H1 (cell line): ENCODE measurements around the gene PLCB3. TPM values are rescaled to one million over a fixed set of nuclear protein-coding genes. Genes with fewer than 3 reads are reported as not detected.

Experiments
- BCL11A ChIP-seq, 2 experiments: IDR thresholded peaks; one replicate each; pipeline ENCODE4 v1.6.1; 2011; ENCODE audit warnings: low read depth in 2 of 2, low read length in 2 of 2, mild to moderate bottlenecking in 2 of 2
- CBX5 ChIP-seq: fragments of 300-800, 300-1000 bp; sonication (generic); IDR thresholded peaks from 2 replicates; pipeline ENCODE4 v1.7.1; 2016; ENCODE audit warnings: antibody characterized with exemption, low read length, low read depth
- CREB1 ChIP-seq: IDR thresholded peaks from 2 replicates; pipeline ENCODE4 v1.6.1; 2012; ENCODE audit warnings: inconsistent platforms
- MAFK ChIP-seq: IDR thresholded peaks from 2 replicates; pipeline ENCODE4 v1.6.1; 2012; ENCODE audit warnings: low read depth, mild to moderate bottlenecking, improper control_type of control experiment, low read length
- POLR2A ChIP-seq, 2 experiments: IDR thresholded peaks; 1 replicate in 1 of 2; 2 replicates in 1 of 2; pipeline ENCODE4 v1.6.1; 2011; ENCODE audit warnings: low read depth in 2 of 2, low read length in 2 of 2, mild to moderate bottlenecking in 2 of 2; ENCODE audit errors: control extremely low read depth in 1 of 2
- SAP30 ChIP-seq: fragments of 300-600 bp; sonication (generic); IDR thresholded peaks from 2 replicates; pipeline ENCODE4 v1.7.1; 2012; ENCODE audit warnings: low read length, moderate library complexity, mild to moderate bottlenecking, inconsistent platforms; ENCODE audit not compliant: insufficient read depth, insufficient replicate concordance
- polyA plus RNA-seq, 7 experiments: library from polyadenylated mRNA; depleted of rRNA in 3 of 7; stranded (reverse) in 5 of 7; unstranded in 2 of 7; fragments of >200 nt in 5 of 7; fragments of 200-250 nt in 2 of 7; gene quantifications; 1 replicate in 5 of 7; 2 replicates in 1 of 7; 4 replicates in 1 of 7; pipeline versions ENCODE4 v1.2.1 to v1.2.3, GENCODE V29; 2011 to 2013; ENCODE audit warnings: missing spikeins in 2 of 7, mixed read lengths in 2 of 7
- total RNA-seq: library from RNA; stranded (reverse); fragmentation: NEBNext Ultra II Directional; extraction: Animal tissue kit (Norgen Biotek cat#: 25700); gene quantifications from 2 replicates; pipeline ENCODE4 v1.2.1, GENCODE V29; 2021
- TF ChIP-seq, protein P1 (sequence below), 3 experiments: IDR thresholded peaks; 1 replicate in 2 of 3; 2 replicates in 1 of 3; pipeline versions ENCODE4 v1.5.1 to v1.6.1; 2011; ENCODE audit warnings: low read length in 3 of 3, mild to moderate bottlenecking in 3 of 3, inconsistent platforms in 2 of 3, low read depth in 1 of 3, moderate library complexity in 1 of 3; ENCODE audit not compliant: insufficient read depth in 1 of 3; ENCODE audit errors: control extremely low read depth in 1 of 3

PLCB3 gene
- total and polyA plus RNA-seq, 2 of the 8 experiments (the other 6 are each of a cell fraction or from before 2014, with no cell fraction given) = 47.2 to 104 TPM

DNA sequence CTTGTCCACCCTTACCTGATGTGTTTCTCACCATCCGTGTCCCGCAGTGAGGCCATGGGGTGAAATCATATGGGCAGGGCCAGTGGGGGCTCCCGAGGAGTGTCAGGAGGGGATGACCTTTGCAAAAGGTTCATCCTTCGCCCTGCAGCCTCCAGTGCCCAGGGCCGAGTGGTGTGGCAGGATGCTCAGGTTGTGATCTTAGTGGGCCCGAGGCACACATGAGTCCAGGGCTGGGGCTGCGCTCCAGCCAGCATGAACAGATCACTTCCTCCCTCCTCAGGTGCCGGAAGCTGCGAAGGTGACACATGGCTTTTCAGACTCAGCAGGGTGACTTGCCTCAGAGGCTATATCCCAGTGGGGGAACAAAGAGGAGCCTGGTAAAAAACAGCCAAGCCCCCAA is 13.3 kb upstream of the PLCB3 start (continued):
- TF ChIP-seq MAFK (no peak), CREB1 (no peak), CBX5 (no peak), POLR2A (IDR thresholded peaks at IDR 0.05; ENCODE audit: control extremely low read depth in 1 of 2, low read depth in 2 of 2, low read length in 2 of 2) (no peak), BCL11A (IDR thresholded peaks at IDR 0.05; ENCODE audit: low read depth in 2 of 2, low read length in 2 of 2) (no peak), SAP30 (no peak)
- TF ChIP-seq, protein P1, sequence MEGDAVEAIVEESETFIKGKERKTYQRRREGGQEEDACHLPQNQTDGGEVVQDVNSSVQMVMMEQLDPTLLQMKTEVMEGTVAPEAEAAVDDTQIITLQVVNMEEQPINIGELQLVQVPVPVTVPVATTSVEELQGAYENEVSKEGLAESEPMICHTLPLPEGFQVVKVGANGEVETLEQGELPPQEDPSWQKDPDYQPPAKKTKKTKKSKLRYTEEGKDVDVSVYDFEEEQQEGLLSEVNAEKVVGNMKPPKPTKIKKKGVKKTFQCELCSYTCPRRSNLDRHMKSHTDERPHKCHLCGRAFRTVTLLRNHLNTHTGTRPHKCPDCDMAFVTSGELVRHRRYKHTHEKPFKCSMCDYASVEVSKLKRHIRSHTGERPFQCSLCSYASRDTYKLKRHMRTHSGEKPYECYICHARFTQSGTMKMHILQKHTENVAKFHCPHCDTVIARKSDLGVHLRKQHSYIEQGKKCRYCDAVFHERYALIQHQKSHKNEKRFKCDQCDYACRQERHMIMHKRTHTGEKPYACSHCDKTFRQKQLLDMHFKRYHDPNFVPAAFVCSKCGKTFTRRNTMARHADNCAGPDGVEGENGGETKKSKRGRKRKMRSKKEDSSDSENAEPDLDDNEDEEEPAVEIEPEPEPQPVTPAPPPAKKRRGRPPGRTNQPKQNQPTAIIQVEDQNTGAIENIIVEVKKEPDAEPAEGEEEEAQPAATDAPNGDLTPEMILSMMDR (IDR thresholded peaks at IDR 0.05; ENCODE audit: control extremely low read depth in 1 of 3, insufficient read depth in 1 of 3, low read depth in 1 of 3, low read length in 3 of 3) = no peak
